ENCODE measurements around the gene FUT2. TPM values are rescaled to one million over a fixed set of nuclear protein-coding genes. Genes with fewer than 3 reads are reported as not detected.

FUT2 gene
- total RNA-seq, 1 donor, result not detected

- no peaks in the 10 kb centered on the region for H3K9me3 ChIP-seq (ENCODE audit: low read depth, low read length)
- peaks cover 12% of the 10 kb centered on the region for H3K4me1 ChIP-seq (ENCODE audit: insufficient read depth, low read length)
- no peak overlapping the region for H3K4me3 ChIP-seq (ENCODE audit: low read length)
- H3K27me3 ChIP-seq (ENCODE audit: insufficient read depth, low read length), result no peaks in the 10 kb centered on the region
Observed at GRCh38 chr19:48664476-48664875, 31.3 kb upstream of the FUT2 start.

GRCh38 chr19:48665786-48666185, 30.0 kb upstream of the FUT2 start:
- H3K4me1 ChIP-seq (ENCODE audit: insufficient read depth, low read length), result peaks cover 6% of the 10 kb centered on the region
- no peaks in the 10 kb centered on the region for H3K9me3 ChIP-seq (ENCODE audit: low read depth, low read length)
- no peaks in the 10 kb centered on the region for H3K27me3 ChIP-seq (ENCODE audit: insufficient read depth, low read length)
- H3K4me3 ChIP-seq (ENCODE audit: low read length), result no peak overlapping the region

DNA sequence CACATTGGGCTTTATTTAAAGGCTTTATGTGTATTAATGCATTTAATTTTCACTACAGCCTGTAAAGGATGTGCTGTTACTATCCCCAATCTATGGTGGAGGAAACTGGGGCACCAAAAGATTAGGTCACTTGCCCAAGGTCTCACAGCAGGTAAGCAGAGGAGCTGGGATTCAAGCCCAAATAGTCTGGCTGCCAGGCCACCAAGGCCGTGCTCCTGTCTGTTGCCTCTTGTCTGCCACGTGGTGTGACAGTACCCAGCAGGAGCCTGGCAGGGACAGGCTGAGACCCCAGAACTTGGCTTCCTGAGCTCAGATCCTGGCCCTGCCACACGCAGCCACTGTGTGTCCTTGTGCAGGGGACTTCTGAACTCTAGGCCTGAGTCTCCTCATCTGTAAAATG, 27.4 kb upstream of the FUT2 start:
- H3K4me3 ChIP-seq (ENCODE audit: low read length), result no peak overlapping the region
- no peaks in the 10 kb centered on the region for H3K9me3 ChIP-seq (ENCODE audit: low read depth, low read length)
- no peaks in the 10 kb centered on the region for H3K27me3 ChIP-seq (ENCODE audit: insufficient read depth, low read length)
- no peaks in the 10 kb centered on the region for H3K4me1 ChIP-seq (ENCODE audit: insufficient read depth, low read length)

DNA sequence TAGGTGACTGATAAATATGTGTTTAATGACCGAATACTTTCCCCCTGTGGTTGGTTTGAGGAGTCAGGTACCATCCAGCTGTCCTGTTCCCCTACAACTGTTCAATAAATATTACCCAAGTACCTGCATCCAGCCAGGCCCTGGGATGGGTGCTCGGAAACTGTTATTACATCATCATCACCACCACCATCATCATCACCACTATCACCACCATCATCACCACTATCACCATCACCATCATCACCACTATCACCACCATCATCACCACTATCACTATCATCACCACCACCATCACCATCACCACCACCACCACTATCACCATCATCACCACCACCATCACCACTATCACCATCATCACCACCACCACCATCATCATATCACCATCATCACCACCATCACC, 27.0 kb upstream of the FUT2 start:
- no peaks in the 10 kb centered on the region for H3K9me3 ChIP-seq (ENCODE audit: low read depth, low read length)
- no peaks in the 10 kb centered on the region for H3K27me3 ChIP-seq (ENCODE audit: insufficient read depth, low read length)
- no peak overlapping the region for H3K4me3 ChIP-seq (ENCODE audit: low read length)
- H3K4me1 ChIP-seq (ENCODE audit: insufficient read depth, low read length), result no peaks in the 10 kb centered on the region

DNA sequence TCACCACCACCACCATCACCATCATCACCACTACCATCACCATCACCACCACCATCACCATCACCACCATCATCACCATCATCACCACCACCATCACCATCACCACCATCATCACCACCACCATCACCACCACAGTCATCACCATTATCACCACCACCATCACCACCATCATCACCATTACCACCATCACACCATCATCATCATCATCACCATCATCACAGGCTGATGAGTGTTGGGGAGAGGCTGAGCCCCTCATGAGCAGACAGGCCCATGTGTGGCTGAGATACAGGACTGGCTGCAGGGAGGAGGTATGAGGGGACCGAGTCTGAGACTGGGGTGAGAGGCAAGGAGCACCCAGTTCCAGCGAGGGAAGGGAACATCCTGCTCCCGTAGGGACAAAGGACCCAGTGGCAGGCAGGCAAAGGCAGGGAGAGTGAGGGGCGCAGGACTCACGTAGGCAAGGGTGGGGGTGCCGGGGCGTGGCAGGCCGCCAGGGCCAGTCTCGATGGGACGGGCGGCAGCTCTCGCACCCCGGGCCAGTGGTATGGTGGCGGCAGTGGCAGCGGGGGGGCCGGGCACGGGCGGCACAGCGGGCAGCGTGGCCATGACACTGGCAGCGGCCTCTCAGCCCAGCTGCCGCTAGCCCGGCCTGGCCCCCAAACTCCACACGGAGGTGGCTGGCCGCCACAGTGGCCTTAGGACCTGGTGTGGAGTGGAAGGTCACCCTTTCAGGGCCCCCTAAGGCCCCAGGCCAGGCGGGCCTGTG, 25.7 kb upstream of the FUT2 start:
- Histone ChIP-seq H3K4me1 (ENCODE audit: insufficient read depth, low read length) (peaks cover 2% of the 10 kb centered on the region), H3K4me3 (ENCODE audit: low read length) (no peak overlapping the region), H3K27me3 (ENCODE audit: insufficient read depth, low read length) (no peaks in the 10 kb centered on the region), H3K9me3 (ENCODE audit: low read depth, low read length) (no peaks in the 10 kb centered on the region)

GRCh38 chr19:48670699-48671445, 24.9 kb upstream of the FUT2 start:
- Histone ChIP-seq H3K9me3 (ENCODE audit: low read depth, low read length) (no peaks in the 10 kb centered on the region), H3K27me3 (ENCODE audit: insufficient read depth, low read length) (no peaks in the 10 kb centered on the region), H3K4me1 (ENCODE audit: insufficient read depth, low read length) (peaks cover 5% of the 10 kb centered on the region), H3K4me3 (ENCODE audit: low read length) (no peak overlapping the region)

GRCh38 chr19:48671446-48671995, 24.2 kb upstream of the FUT2 start:
- H3K9me3 ChIP-seq (ENCODE audit: low read depth, low read length), result no peaks in the 10 kb centered on the region
- H3K27me3 ChIP-seq (ENCODE audit: insufficient read depth, low read length), result no peaks in the 10 kb centered on the region
- H3K4me3 ChIP-seq (ENCODE audit: low read length), result no peak overlapping the region
- peaks cover 5% of the 10 kb centered on the region for H3K4me1 ChIP-seq (ENCODE audit: insufficient read depth, low read length)

DNA sequence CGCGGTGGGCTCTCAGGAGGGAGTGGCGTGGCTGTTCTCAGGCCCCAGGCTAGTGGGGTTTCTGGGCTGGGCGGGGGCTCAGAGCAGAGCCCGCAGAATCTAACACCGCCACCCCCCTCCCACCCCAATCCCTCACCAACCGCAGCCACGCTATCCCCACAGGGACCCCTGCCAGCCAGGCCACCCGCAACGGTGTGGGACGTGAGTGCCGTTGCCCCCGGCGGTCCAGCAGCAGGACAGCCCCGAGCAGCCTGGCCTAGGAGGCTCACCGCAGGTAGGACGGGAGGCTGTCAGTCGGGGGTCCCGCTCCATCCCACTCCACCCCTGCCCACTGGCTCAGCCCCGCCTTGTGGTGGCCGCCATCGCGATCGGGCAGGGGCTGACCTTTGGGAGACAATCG, 22.8 kb upstream of the FUT2 start, which contains the start of gene NTN5:
Gene NTN5, minus strand, starts transcription at position 24 of the 400 bp plus-strand sequence. CDS start 2,031 bp downstream, outside the sequence.
- Histone ChIP-seq H3K4me1 (ENCODE audit: insufficient read depth, low read length) (peaks cover 5% of the 10 kb centered on the region), H3K27me3 (ENCODE audit: insufficient read depth, low read length) (no peaks in the 10 kb centered on the region), H3K4me3 (ENCODE audit: low read length) (no peak within 1 kb of the TSS), H3K9me3 (ENCODE audit: low read depth, low read length) (no peaks in the 10 kb centered on the region)

GRCh38 chr19:48673436-48674100, 22.2 kb upstream of the FUT2 start:
- Histone ChIP-seq H3K9me3 (ENCODE audit: low read depth, low read length) (no peaks in the 10 kb centered on the region), H3K27me3 (ENCODE audit: insufficient read depth, low read length) (no peaks in the 10 kb centered on the region), H3K4me1 (ENCODE audit: insufficient read depth, low read length) (peaks cover 5% of the 10 kb centered on the region), H3K4me3 (ENCODE audit: low read length) (no peak overlapping the region)

- Histone ChIP-seq H3K9me3 (ENCODE audit: low read depth, low read length) (no peaks in the 10 kb centered on the region), H3K27me3 (ENCODE audit: insufficient read depth, low read length) (no peaks in the 10 kb centered on the region), H3K4me3 (ENCODE audit: low read length) (no peak overlapping the region), H3K4me1 (ENCODE audit: insufficient read depth, low read length) (peaks cover 5% of the 10 kb centered on the region)
Observed at GRCh38 chr19:48674216-48674809, 21.5 kb upstream of the FUT2 start.

- H3K4me3 ChIP-seq (ENCODE audit: low read length), result no peak overlapping the region
Observed at GRCh38 chr19:48674921-48675824, 20.6 kb upstream of the FUT2 start.

GRCh38 chr19:48676487-48676886, 19.3 kb upstream of the FUT2 start:
- H3K4me1 ChIP-seq (ENCODE audit: insufficient read depth, low read length), result peaks cover 5% of the 10 kb centered on the region
- H3K4me3 ChIP-seq (ENCODE audit: low read length), result no peak overlapping the region
- H3K9me3 ChIP-seq (ENCODE audit: low read depth, low read length), result no peaks in the 10 kb centered on the region
- H3K27me3 ChIP-seq (ENCODE audit: insufficient read depth, low read length), result no peaks in the 10 kb centered on the region

More at GRCh38 chr19:48674921-48675824, 20.6 kb upstream of the FUT2 start:
- H3K9me3 ChIP-seq (ENCODE audit: low read depth, low read length), result no peaks in the 10 kb centered on the region
- H3K27me3 ChIP-seq (ENCODE audit: insufficient read depth, low read length), result no peaks in the 10 kb centered on the region
- H3K4me1 ChIP-seq (ENCODE audit: insufficient read depth, low read length), result peaks cover 5% of the 10 kb centered on the region

- Histone ChIP-seq H3K4me1 (ENCODE audit: insufficient read depth, low read length) (peaks cover 5% of the 10 kb centered on the region), H3K27me3 (ENCODE audit: insufficient read depth, low read length) (no peaks in the 10 kb centered on the region), H3K4me3 (ENCODE audit: low read length) (no peak overlapping the region), H3K9me3 (ENCODE audit: low read depth, low read length) (no peaks in the 10 kb centered on the region)
Observed at GRCh38 chr19:48676887-48677286, 18.9 kb upstream of the FUT2 start.

- Histone ChIP-seq H3K27me3 (ENCODE audit: insufficient read depth, low read length) (no peaks in the 10 kb centered on the region), H3K4me1 (ENCODE audit: insufficient read depth, low read length) (peaks cover 5% of the 10 kb centered on the region), H3K9me3 (ENCODE audit: low read depth, low read length) (no peaks in the 10 kb centered on the region), H3K4me3 (ENCODE audit: low read length) (no peak overlapping the region)
Observed at GRCh38 chr19:48678201-48678600, 17.6 kb upstream of the FUT2 start.

All from mononuclear cell (primary cell).